NCI-H2029 (cell line): ENCODE results near the gene TMBIM1.
"Not testable (repeated sequence)": the region's sequence is repeated elsewhere in the genome, so short reads cannot be mapped to it uniquely, and the experiment has no call there.

Experiments used
- DNase-seq: peaks from one replicate; lab custom pipeline; 2025; lab: John Stamatoyannopoulos, UW

The TMBIM1 gene

DNA sequence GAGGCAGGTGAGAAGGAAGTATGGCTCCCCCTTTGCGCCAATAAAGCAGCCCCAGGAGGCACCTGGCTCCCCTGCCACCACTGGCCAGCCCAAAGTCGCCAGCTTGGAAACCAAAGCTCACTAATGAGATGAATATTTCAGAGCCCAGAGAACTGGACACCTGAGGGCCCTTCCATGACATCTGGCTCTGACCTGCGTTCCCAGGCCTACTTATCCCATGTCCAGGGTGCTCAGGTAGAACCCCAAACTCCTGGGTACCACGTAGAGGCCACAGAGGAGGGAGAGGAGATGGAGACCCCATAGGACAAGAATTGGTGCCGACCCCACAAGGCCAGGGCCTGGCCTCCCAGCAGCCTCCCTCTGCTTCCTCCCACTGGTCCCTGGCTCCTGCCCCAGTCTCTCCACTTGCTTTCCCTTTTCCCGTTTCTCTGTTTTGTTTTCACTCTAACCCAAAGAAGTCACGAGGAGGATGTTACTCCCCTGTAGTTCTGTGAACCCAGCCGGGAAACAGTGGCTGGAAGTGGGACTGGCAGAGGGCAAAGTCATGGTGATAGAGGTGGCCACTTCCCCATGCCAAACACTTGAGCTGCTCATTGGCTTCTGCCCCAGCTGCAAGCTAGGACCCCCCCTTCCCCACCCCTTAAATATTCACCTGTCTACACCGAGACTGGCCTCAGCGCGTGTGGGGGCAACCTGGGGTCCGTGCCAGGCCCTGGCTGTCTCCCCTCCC lies 820 bp downstream of the TMBIM1 start:
- DNase-seq: no peak

- no peak for DNase-seq
Observed at GRCh38 chr2:218290316-218291261, 1.7 kb downstream of the TMBIM1 start.

- no peak for DNase-seq
Observed at GRCh38 chr2:218289639-218290315, 2.5 kb downstream of the TMBIM1 start.

DNA sequence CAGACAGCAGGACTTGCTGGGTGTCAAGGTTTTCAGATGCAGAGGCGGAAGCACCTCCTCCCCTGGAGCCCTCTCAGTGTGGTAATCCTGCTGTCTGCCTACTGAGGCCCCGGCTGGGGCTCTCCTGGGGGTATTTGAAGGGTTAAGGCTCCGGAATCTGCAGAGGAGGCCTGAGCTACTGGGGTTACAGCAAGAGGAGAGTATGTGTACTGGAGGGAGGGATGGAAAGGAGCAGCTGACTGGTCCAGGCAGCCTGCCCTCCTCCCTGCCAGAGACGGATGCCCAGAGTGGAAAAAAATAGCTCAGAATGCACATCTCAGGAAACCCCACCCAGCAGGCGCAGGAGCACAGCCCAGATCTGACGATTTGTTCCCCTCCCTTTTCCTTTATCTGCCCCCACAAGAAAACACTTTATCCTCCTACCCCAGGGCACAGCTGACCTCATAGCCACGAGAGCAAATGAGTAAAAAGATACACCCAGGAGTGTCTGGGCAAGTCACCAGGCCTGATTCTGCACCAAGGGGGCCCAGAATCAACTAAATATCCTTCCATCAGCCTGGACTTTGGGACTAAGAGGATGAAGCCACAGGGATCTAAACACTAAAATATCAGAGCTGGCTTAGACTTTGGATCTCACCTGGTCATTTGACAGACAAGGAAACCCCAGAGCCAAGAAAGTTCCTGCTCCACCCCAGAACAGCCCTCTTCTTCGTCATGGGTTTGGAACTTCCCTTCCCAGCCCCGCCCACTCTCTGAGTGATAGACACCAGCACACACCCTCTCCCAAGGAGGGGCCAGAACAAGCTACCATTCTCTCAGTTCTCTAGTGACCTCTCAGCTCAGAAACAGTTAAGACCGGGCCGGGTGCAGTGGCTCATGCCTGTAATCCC lies 5.5 kb downstream of the TMBIM1 start:
- no peak for DNase-seq

GRCh38 chr2:218285604-218286003 lies 6.7 kb downstream of the TMBIM1 start:
- peak; percentile 12 for DNase-seq

GRCh38 chr2:218284106-218284811 lies 8.0 kb downstream of the TMBIM1 start:
- DNase-seq: no peak

DNA sequence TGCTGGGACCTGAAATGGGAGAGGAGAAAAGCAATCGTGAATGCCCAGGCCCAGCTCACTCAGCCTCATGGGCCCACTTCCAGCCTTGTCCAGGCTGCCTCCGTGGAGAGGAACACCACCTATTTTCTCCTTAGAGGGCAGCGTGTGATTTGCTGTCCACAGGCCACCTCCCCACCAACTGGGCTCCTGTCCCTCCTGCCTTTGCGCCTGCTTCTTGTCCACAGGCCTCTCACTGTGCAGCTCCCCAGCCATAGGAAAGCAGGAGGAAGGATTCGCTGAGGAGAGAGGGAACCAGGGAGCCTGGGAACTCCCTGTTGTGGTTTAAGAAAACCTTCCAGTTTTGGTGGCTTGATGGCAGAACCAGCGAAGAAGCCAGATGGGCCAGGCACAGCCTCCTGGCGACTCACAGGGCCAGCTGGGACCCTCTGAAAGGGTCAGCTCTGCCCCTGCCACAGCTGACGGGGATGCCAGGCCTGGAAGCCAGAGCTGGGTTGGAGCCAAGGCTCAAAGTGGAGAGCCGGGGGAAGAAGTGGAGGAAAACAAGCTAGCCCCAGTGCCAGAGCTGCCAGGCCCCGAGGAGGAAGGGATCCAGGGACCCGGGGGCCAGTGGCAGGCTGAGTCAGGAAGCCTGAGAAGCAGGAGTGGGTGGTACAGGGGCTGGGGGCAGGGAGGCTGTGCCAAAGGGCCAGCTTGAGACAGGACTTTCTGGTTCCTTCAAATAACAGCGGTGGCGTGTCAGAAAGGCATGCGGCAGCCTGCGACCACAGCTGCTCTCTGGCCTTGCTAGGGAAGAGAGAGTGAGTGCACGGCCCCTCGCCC lies 9.9 kb downstream of the TMBIM1 start:
- DNase-seq: no peak

GRCh38 chr2:218281449-218281848 lies 10.9 kb downstream of the TMBIM1 start:
- DNase-seq: no peak

DNA sequence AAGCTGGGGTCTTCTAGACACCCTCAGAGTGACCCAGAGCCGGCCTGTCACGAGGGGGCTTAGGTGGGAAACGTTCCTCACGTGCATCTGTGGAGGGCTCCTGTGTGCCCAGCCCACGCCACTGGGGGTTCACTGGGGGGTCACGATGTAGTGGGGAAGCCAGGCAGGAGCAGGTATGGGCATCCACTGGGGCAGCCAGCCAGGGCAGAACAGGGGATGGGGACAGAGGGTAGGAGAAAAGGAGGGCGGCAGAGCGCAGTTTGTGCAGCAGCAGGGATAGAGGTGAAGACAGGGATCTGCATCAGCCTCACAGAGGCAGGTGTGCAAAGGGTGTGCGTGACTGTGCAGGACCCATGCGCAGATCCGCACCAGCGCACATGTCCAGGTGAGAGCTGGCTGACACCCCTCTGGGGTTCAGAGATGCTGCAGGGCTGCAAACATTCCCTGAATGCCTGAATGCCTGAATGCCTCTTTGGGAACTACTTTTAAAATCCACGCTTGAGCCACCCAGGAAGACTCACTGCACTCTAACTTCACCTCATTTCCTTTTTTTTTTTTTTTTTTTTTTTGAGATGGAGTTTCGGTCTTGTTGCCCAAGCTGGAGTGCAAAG lies 11.9 kb downstream of the TMBIM1 start:
- no peak for DNase-seq

GRCh38 chr2:218278531-218279360 lies 13.6 kb downstream of the TMBIM1 start:
- no peak for DNase-seq

- no peak for DNase-seq
Observed at GRCh38 chr2:218277921-218278320, 14.4 kb downstream of the TMBIM1 start.

GRCh38 chr2:218276986-218277755 lies 15.1 kb downstream of the TMBIM1 start:
- DNase-seq: no peak

DNA sequence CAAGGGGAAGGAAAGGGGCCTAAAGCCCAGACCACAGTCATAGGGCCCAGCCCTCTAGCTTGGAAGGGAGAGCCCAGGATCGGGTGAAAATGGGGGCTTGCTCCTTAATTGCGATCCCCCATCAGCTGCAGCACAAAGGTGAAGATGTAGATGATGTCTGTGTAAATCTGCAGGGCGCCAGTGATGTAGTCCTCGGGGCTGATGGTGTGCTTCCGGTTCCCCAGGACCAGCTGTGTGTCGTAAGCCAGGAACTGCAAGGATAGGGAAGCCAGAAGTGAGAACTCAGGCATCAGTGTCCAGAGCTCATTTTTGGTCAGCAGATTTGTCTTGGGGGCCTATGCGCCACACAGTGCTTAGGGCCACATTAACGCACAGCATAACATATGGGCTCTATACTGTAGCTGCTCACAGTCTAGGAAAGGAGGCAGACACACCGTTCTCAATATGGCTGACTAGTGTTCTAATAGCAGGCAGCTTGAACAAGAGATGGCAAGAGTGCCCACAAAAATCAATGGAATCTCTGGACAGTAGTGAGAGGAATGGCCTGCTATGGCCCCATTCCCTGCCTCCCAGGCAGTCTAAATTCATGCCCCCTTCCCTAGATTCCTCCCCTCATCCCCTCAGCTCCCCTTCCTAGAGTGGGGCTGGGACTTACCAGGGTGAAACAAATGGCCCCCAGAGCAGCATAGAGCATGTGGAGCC lies 16.8 kb downstream of the TMBIM1 start:
- no peak for DNase-seq

- DNase-seq: no peak
Observed at GRCh38 chr2:218274586-218274985, 17.7 kb downstream of the TMBIM1 start.

GRCh38 chr2:218273908-218274249 lies 18.4 kb downstream of the TMBIM1 start:
- DNase-seq: no peak

DNA sequence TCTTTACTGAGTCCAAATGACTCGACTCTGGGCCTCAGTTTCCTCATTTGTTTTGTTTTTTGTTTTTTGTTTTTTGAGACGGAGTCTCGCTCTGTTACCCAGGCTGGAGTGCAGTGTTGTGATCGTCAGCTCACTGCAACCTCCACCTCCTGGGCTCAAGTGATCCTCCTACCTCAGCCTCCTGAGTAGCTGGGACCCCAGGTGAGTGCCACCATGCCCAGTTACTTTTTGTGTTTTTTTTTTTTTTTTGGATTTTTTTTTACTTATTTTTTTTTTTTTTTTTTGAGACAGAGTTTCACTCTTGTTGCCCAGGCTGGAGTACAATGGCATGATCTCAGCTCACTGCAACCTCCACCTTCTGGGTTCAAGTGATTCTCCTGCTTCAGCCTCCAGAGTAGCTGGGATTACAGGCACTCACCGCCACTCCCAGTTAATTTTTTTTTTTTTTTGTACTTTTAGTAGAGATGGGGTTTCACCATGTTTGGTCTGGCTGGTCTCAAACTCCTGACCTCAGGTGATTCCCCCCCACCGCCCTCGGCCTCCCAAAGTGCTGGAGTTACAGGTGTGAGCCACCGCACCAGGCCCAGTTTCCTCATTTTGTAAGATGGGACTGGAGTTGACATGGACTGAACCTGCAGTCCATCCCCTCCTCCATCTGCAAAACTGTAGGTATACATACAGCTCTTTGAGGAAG lies 18.9 kb downstream of the TMBIM1 start:
- DNase-seq: not testable (repeated sequence)
